Epidermal melanocyte (primary cell): ENCODE results near the gene OBSL1.

Experiments
- DNase-seq: peaks from one replicate; pipeline ENCODE4 v3.0.0; 2011; ENCODE audit warnings: low spot score; ENCODE audit not compliant: insufficient read length

Gene OBSL1

GRCh38 chr2:219566640-219567039 lies 4.7 kb downstream of the OBSL1 start:
- no peak for DNase-seq

GRCh38 chr2:219565130-219566080 lies 5.9 kb downstream of the OBSL1 start:
- DNase-seq, result no peak

- DNase-seq, result no peak
Observed at GRCh38 chr2:219563271-219563928, 7.9 kb downstream of the OBSL1 start.

GRCh38 chr2:219562049-219563020 lies 9.0 kb downstream of the OBSL1 start:
- no peak for DNase-seq

- DNase-seq, result no peak
Observed at GRCh38 chr2:219561179-219562048, 9.9 kb downstream of the OBSL1 start.

GRCh38 chr2:219560893-219561178 lies 10.5 kb downstream of the OBSL1 start:
- no peak for DNase-seq

GRCh38 chr2:219560037-219560892 lies 11.1 kb downstream of the OBSL1 start:
- no peak for DNase-seq

GRCh38 chr2:219559156-219559915 lies 12.0 kb downstream of the OBSL1 start:
- DNase-seq, result no peak

GRCh38 chr2:219557791-219558785 lies 13.3 kb downstream of the OBSL1 start:
- DNase-seq, result no peak

- no peak for DNase-seq
Observed at GRCh38 chr2:219557320-219557719, 14.0 kb downstream of the OBSL1 start.

GRCh38 chr2:219556413-219556812 lies 14.9 kb downstream of the OBSL1 start:
- DNase-seq, result no peak

- DNase-seq, result no peak
Observed at GRCh38 chr2:219555956-219556355, 15.4 kb downstream of the OBSL1 start.

- DNase-seq, result no peak
Observed at GRCh38 chr2:219554350-219554749, 17.0 kb downstream of the OBSL1 start.

GRCh38 chr2:219553463-219553963 lies 17.8 kb downstream of the OBSL1 start:
- no peak for DNase-seq

- no peak for DNase-seq
Observed at GRCh38 chr2:219553168-219553417, 18.2 kb downstream of the OBSL1 start.

- peak; percentile 96 for DNase-seq
Observed at GRCh38 chr2:219552382-219553167, 18.8 kb downstream of the OBSL1 start.
